BJ (cell line): ENCODE results near the gene SLC12A5. TPM values are rescaled to one million over a fixed set of nuclear protein-coding genes. Genes with fewer than 3 reads are reported as not detected.
"Not testable (repeated sequence)": the region's sequence is repeated elsewhere in the genome, so short reads cannot be mapped to it uniquely, and the experiment has no call there.

ENCODE experiments used
- CTCF ChIA-PET: fragments of 350-600 bp; formaldehyde crosslinking; extraction: SDS; loops from one replicate; lab custom pipeline; 2021; ENCODE audit warnings: antibody characterized with exemption, inconsistent platforms; lab: Yijun Ruan, JAX
- POLR2A ChIA-PET: fragments of 300-600 bp; sonication (Branson Sonifier 250); formaldehyde crosslinking; extraction: SDS; loops from one replicate; lab custom pipeline; 2021; ENCODE audit warnings: antibody characterized with exemption; lab: Charles Lee
- DNase-seq: peaks from one replicate; pipeline ENCODE4 v3.0.0-alpha.2; 2011; ENCODE audit warnings: low read depth
- H3K27me3 ChIP-seq: 2 replicates; pipeline ENCODE4 v1.6.0; 2011; ENCODE audit warnings: low read length; ENCODE audit not compliant: control insufficient read depth, insufficient read depth
- H3K36me3 ChIP-seq: 2 replicates; pipeline ENCODE4 v1.5.1; 2011; ENCODE audit warnings: low read length; ENCODE audit not compliant: control insufficient read depth, insufficient read depth
- H3K4me3 ChIP-seq: 2 replicates; pipeline ENCODE4 v1.5.1; 2011; ENCODE audit warnings: low read depth, mild to moderate bottlenecking, control low read depth, low read length
- CTCF ChIP-seq: IDR thresholded peaks from 2 replicates; pipeline ENCODE4 v1.5.1; 2011; ENCODE audit warnings: low read depth, mild to moderate bottlenecking, control low read depth, inconsistent platforms, low read length, moderate library complexity; ENCODE audit not compliant: insufficient read depth
- polyA minus RNA-seq: library from RNA; depleted of rRNA, polyadenylated mRNA; stranded (reverse); fragments of >200 nt; gene quantifications from 2 replicates; pipeline ENCODE4 v1.2.3, GENCODE V29; 2011; rRNA and poly(A)+ RNA removed
- polyA plus RNA-seq: library from polyadenylated mRNA; depleted of rRNA; stranded (reverse); fragments of >200 nt; gene quantifications from 2 replicates; pipeline ENCODE4 v1.2.3, GENCODE V29; 2011; rRNA removed

The SLC12A5 gene
- polyA plus RNA-seq (0.61 and 0.70 TPM in 2 replicates), polyA minus RNA-seq (0.15 and 0.33 TPM in 2 replicates)

- ChIA-PET POLR2A (no interaction called here), CTCF (interaction anchor here (0.9 to 1.9 kb wide), 3 partner anchors 14 to 39 kb away, joined by 3 to 4 read pairs (median 3); no protein-coding TSS in a partner anchor)
- no peak for DNase-seq
- no peak for TF ChIP-seq CTCF
- H3K36me3 ChIP-seq = no peaks in the 10 kb centered on the region
- H3K4me3 ChIP-seq = no peak within 1 kb of the TSS
- H3K27me3 ChIP-seq = peaks cover 28% of the 10 kb centered on the region
These were observed at the start of gene SLC12A5 for GRCh38 chr20:46028772-46029371. TSS of gene SLC12A5 (plus strand) at chr20:46029215. CDS start at chr20:46029345, 130 bp downstream.

- no peak for TF ChIP-seq CTCF
- no peak for DNase-seq
- CTCF ChIA-PET = interaction anchor here (1.0 to 1.6 kb wide), 3 partner anchors 8 to 525 kb away, joined by 4 read pairs; no protein-coding TSS in a partner anchor
- Histone ChIP-seq H3K4me3 (no peak overlapping the region), H3K27me3 (peaks cover 2% of the 10 kb centered on the region), H3K36me3 (no peaks in the 10 kb centered on the region)
- POLR2A ChIA-PET = no interaction called here
These were observed 47.8 kb upstream of the SLC12A5 start for GRCh38 chr20:45981261-45981660.

GRCh38 chr20:45983279-45983743, 45.7 kb upstream of the SLC12A5 start:
- H3K27me3 ChIP-seq = peaks cover 2% of the 10 kb centered on the region
- no peak for TF ChIP-seq CTCF
- POLR2A ChIA-PET = no interaction called here
- no peaks in the 10 kb centered on the region for H3K36me3 ChIP-seq
- no peak overlapping the region for H3K4me3 ChIP-seq
- CTCF ChIA-PET = interaction anchor here (0.6 to 2.2 kb wide), 6 partner anchors 9 to 212 kb away, joined by 3 to 10 read pairs (median 4); no protein-coding TSS in a partner anchor
- DNase-seq = no peak

GRCh38 chr20:45985573-45985972, 43.4 kb upstream of the SLC12A5 start:
- no peaks in the 10 kb centered on the region for H3K36me3 ChIP-seq
- no peak overlapping the region for H3K4me3 ChIP-seq
- H3K27me3 ChIP-seq = peaks cover 2% of the 10 kb centered on the region
- no peak for TF ChIP-seq CTCF
- no peak for DNase-seq
- ChIA-PET CTCF (interaction anchor here (1.1 to 3.4 kb wide), 4 partner anchors 14 to 363 kb away, joined by 3 to 64 read pairs (median 6); partner anchors contain the start of gene ZNF335), POLR2A (no interaction called here)

GRCh38 chr20:45987108-45987780, 41.8 kb upstream of the SLC12A5 start:
- H3K36me3 ChIP-seq = no peaks in the 10 kb centered on the region
- POLR2A ChIA-PET = no interaction called here
- TF ChIP-seq CTCF = peak; percentile 89
- DNase-seq = no peak
- H3K4me3 ChIP-seq = no peak overlapping the region
- CTCF ChIA-PET = interaction anchor here (0.7 to 3.4 kb wide), 22 partner anchors 8 to 386 kb away, joined by 3 to 64 read pairs (median 5); partner anchors contain the start of genes MMP9, UBE2C and ZNF335
- peaks cover 2% of the 10 kb centered on the region for H3K27me3 ChIP-seq

GRCh38 chr20:45988830-45989229, 40.2 kb upstream of the SLC12A5 start:
- H3K36me3 ChIP-seq, H3K27me3 ChIP-seq, POLR2A ChIA-PET, DNase-seq, H3K4me3 ChIP-seq: not testable (repeated sequence)
- CTCF ChIA-PET = interaction anchor here (1.2 to 2.3 kb wide), 4 partner anchors 8 to 24 kb away, joined by 4 to 18 read pairs (median 4); no protein-coding TSS in a partner anchor
